ENCODE results near the gene C9orf152. TPM values are rescaled to one million over a fixed set of nuclear protein-coding genes. Genes with fewer than 3 reads are reported as not detected.

Gene C9orf152
- total and polyA plus RNA-seq, 10 of the 15 experiments (the other 5 are each of a cell fraction or from before 2014, with no cell fraction given), result 0.04 TPM; not detected in 9

GRCh38 chr9:110161940-110162339 is 46.0 kb downstream of the C9orf152 start (continued):
- TF ChIP-seq FOXM1 (IDR thresholded peaks at IDR 0.05; ENCODE audit: low read depth, low read length) (0 out of 2 replicates have a peak, but pooled peaks have one; percentile 67), EP300 (IDR thresholded peaks at IDR 0.05; ENCODE audit: borderline replicate concordance in 1 of 2, control insufficient read depth in 1 of 2, low read depth in 2 of 2, low read length in 2 of 2) (0 out of 4 replicates have a peak, but pooled peaks of 1 of the 2 experiments have one; percentile 12), IKZF2 (IDR thresholded peaks at IDR 0.05) (0 out of 4 replicates have a peak, but pooled peaks have one; percentile 14 to 29), ZZZ3 (IDR thresholded peaks at IDR 0.05; ENCODE audit: control insufficient read depth, insufficient read length, low read depth) (no peak), RUNX3 (IDR thresholded peaks at IDR 0.05; ENCODE audit: low read length) (peak; percentile 90), CBFB (IDR thresholded peaks at IDR 0.05; ENCODE audit: low read depth) (0 out of 2 replicates have a peak, but pooled peaks have one; percentile 27)

GRCh38 chr9:110160685-110161084 is 47.3 kb downstream of the C9orf152 start:
- peaks cover 4% of the 10 kb centered on the region for H4K20me1 ChIP-seq (ENCODE audit: control insufficient read depth, insufficient read depth)
- SMC1A ChIA-PET (ENCODE audit: uncharacterized antibody, unreplicated experiment), result interaction anchor here (0.7 to 0.9 kb wide), 2 partner anchors 55 to 254 kb away, joined by 3 read pairs; no protein-coding TSS in a partner anchor
- 0 out of 2 replicates have a peak overlapping the region, but pooled peaks have one; percentile 20 for H3K27ac ChIP-seq (ENCODE audit: control insufficient read depth, insufficient read depth)
- peaks cover 87% of the 10 kb centered on the region for H3K79me2 ChIP-seq (ENCODE audit: control insufficient read depth, insufficient read depth, low read length)
- no peak overlapping the region for H2AFZ ChIP-seq (ENCODE audit: control insufficient read depth, low read depth, low read length)
- no peak overlapping the region for H3K4me3 ChIP-seq
- WGBS (ENCODE audit: insufficient coverage, insufficient replicate concordance, low lambda C conversion rate, missing lambda C conversion rate), result 93% methylated on average over 7 of the region's 7 CpGs
- no peaks in the 10 kb centered on the region for H3K9me3 ChIP-seq (replicated peaks; ENCODE audit: control insufficient read depth, insufficient read depth, low read length)
- intact Hi-C loops (cut with micrococcal nuclease; ENCODE audit: unreplicated experiment), result no loop called here
- CTCF ChIA-PET, result interaction anchor here (1.2 kb wide), 1 partner anchor 12 kb away, joined by 4 read pairs; no protein-coding TSS in a partner anchor
- peaks cover 16 to 28% of the 10 kb centered on the region in 2 experiments; a peak in 3 of 4 replicates for H3K36me3 ChIP-seq (ENCODE audit: control insufficient read depth in 2 of 2, insufficient read depth in 2 of 2, low read length in 1 of 2)
- ATAC-seq (no peak; the same call in 2 of the 3 replicates), DNase-seq (ENCODE audit: low read depth, low spot score) (no peak), FAIRE-seq (no peak)
- POLR2A ChIA-PET, result interaction anchor here (1.0 kb wide), 1 partner anchor 88 kb away, joined by 4 read pairs; no protein-coding TSS in a partner anchor
- in situ Hi-C loops (cut with MboI), result no loop called here
- no peak overlapping the region for H3K9ac ChIP-seq (ENCODE audit: control insufficient read depth, insufficient read depth, low read length)
- no peaks in the 10 kb centered on the region for H3K27me3 ChIP-seq (replicated peaks in 1 of 2; ENCODE audit: control insufficient read depth in 2 of 2, insufficient read depth in 2 of 2, low read length in 1 of 2)
- RAD21 ChIA-PET (ENCODE audit: unreplicated experiment), result interaction anchor here (0.8 to 1.2 kb wide), 2 partner anchors 12 to 253 kb away, joined by 3 to 4 read pairs; no protein-coding TSS in a partner anchor
- peak overlapping the region; percentile 46 for H3K4me2 ChIP-seq (ENCODE audit: control insufficient read depth, insufficient read depth)
- BruUV-seq (replicated peaks), result no TSS peak
- H3K4me1 ChIP-seq (ENCODE audit: control insufficient read depth, insufficient read depth, low read length), result peaks cover 51% of the 10 kb centered on the region
- TF ChIP-seq BCL11A (IDR thresholded peaks at IDR 0.05; ENCODE audit: low read depth, low read length), result no peak
- TF ChIP-seq NFIC (IDR thresholded peaks at IDR 0.05; ENCODE audit: low read depth, low read length), result peak; percentile 42; the same call in 1 of the 2 replicates
- no peak for TF ChIP-seq ZZZ3 (IDR thresholded peaks at IDR 0.05; ENCODE audit: control insufficient read depth, insufficient read length, low read depth)
- TF ChIP-seq RUNX3 (IDR thresholded peaks at IDR 0.05; ENCODE audit: low read length), result peak; percentile 67
- no peak for TF ChIP-seq SPI1 (IDR thresholded peaks at IDR 0.05; ENCODE audit: borderline replicate concordance, insufficient read depth, low read depth, low read length)
- no peak for TF ChIP-seq RBBP5 (conservative IDR thresholded peaks at IDR 0.05)
- TF ChIP-seq ETV6 (conservative IDR thresholded peaks at IDR 0.05 in 1 of 2, IDR thresholded peaks at IDR 0.05 in 1 of 2; ENCODE audit: borderline replicate concordance in 1 of 2, low read depth in 1 of 2), result peak in 1 of 2 experiments; percentile 17; a peak in 1 of 4 replicates
- TF ChIP-seq CREB1 (IDR thresholded peaks at IDR 0.05; ENCODE audit: low read depth), result peak; percentile 84
- no peak for TF ChIP-seq WRNIP1 (IDR thresholded peaks at IDR 0.05; ENCODE audit: borderline replicate concordance, low read depth, low read length)
- TF ChIP-seq YY1 (IDR thresholded peaks at IDR 0.05; ENCODE audit: low read depth, low read length), result 0 out of 2 replicates have a peak, but pooled peaks have one; percentile 18
- TF ChIP-seq CREM (IDR thresholded peaks at IDR 0.05; ENCODE audit: low read depth), result peak; percentile 74; the same call in 1 of the 2 replicates
- no peak for TF ChIP-seq SMAD1 (IDR thresholded peaks at IDR 0.05; ENCODE audit: low read depth, partially characterized antibody)
- TF ChIP-seq RCOR1 (conservative IDR thresholded peaks at IDR 0.05; ENCODE audit: low read depth, low read length), result no peak
- TF ChIP-seq CHD1 (IDR thresholded peaks at IDR 0.05; ENCODE audit: low read depth, low read length), result no peak
- TF ChIP-seq GABPA (IDR thresholded peaks at IDR 0.05; ENCODE audit: low read depth), result no peak
- no peak for TF ChIP-seq POLR2A (IDR thresholded peaks at IDR 0.05; ENCODE audit: low read depth, low read length)
- TF ChIP-seq STAT1 (conservative IDR thresholded peaks at IDR 0.05), result no peak
- no peak for TF ChIP-seq NBN (IDR thresholded peaks at IDR 0.05)
- TF ChIP-seq HDGF (IDR thresholded peaks at IDR 0.05), result no peak
- no peak for TF ChIP-seq E2F4 (IDR thresholded peaks at IDR 0.05; ENCODE audit: low read depth, low read length)
- TF ChIP-seq IKZF1 (conservative IDR thresholded peaks at IDR 0.05), result 0 out of 2 replicates have a peak, but pooled peaks have one; percentile 13

Data from GM12878 (cell line).